ENCODE data around the gene SAT2.
"Not testable (repeated sequence)": the region's sequence is repeated elsewhere in the genome, so short reads cannot be mapped to it uniquely, and the experiment has no call there.

The SAT2 gene

DNA sequence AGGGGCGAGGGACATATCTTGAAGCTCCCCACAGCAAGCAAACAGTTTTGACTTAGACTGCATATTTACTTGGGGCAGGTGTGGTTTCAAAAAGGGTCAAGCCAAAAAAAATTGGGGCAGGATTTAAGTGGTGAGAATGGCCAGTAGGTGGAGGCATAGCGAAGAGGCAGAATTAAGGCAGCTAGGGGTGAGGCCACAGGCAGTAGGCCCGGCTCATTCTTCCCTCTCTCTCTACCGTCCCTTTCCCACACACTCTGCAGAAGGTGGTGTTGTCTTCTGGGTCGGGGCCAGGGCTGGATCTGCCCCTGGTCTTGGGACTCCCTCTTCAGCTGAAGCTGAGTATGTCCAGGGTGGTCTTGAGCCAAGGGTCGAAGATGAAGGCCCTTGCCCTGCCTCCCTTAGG lies 4.9 kb upstream of the SAT2 start:
- H3K9me3 ChIP-seq (ENCODE audit: insufficient read depth, low read depth, low read length), result no peaks in the 10 kb centered on the region
- H3K9ac ChIP-seq (ENCODE audit: low read depth, low read length), result no peak overlapping the region
- H3K4me3 ChIP-seq (ENCODE audit: low read length), result no peak overlapping the region
- H3K4me1 ChIP-seq (ENCODE audit: insufficient read depth, low read length), result peaks cover 6% of the 10 kb centered on the region; the same call in 1 of the 2 replicates
- no peaks in the 10 kb centered on the region for H3K36me3 ChIP-seq (ENCODE audit: insufficient read depth, low read depth, low read length)
- H3K27ac ChIP-seq (ENCODE audit: low read length), result no peak overlapping the region
- no peaks in the 10 kb centered on the region for H3K27me3 ChIP-seq (ENCODE audit: insufficient read depth, low read length)

DNA sequence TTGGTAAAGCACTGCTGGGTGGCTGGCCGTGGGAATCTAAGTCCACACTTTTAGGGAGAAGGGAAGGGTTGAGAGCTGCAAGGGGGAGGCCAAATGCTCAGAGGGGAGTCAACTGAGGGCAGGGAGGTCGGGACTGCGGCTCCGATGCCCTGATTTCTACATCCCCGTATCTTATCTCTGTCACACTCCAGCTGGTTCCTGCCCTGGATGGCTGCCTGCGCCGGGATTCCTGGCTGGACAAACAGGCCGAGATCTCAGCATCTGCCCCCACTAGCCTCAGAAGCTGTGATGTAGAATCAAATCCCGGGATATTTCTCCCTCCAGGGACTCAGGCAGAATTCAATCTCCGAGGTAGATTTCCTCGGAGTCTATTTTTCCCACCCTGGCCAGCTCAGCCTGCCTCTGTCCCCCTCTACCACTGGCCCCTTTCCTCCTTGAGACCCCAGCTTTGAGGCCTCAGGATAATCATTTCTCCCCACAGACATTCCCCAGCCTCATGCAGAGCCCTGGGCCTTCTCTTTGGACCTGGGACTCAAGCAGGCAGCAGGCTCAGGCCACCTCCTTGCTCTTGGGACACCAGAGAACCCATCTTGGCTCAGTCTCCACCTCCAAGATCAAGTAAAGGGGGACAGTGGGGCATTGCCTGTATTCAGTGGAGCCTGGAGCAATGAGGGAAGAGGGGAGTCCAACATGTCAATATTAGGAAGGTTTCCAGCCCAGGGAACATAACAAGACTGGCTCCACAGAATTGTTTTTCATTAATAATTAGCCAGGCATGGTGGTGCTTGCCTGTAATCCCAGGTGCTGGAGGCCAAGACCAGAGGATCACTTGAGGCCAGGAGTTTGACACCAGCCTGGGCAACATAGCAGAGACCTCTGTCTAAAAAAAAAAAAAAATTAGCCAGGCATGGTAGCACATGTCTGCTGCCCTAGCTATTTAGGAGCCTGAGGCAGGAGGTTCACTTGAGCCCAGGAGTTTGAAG lies 4.1 kb upstream of the SAT2 start:
- Histone ChIP-seq H3K36me3 (ENCODE audit: insufficient read depth, low read depth, low read length) (no peaks in the 10 kb centered on the region), H3K9ac (ENCODE audit: low read depth, low read length) (no peak overlapping the region), H3K27ac (ENCODE audit: low read length) (no peak overlapping the region), H3K9me3 (ENCODE audit: insufficient read depth, low read depth, low read length) (no peaks in the 10 kb centered on the region), H3K4me3 (ENCODE audit: low read length) (no peak overlapping the region), H3K27me3 (ENCODE audit: insufficient read depth, low read length) (no peaks in the 10 kb centered on the region), H3K4me1 (ENCODE audit: insufficient read depth, low read length) (peaks cover 7% of the 10 kb centered on the region; the same call in 1 of the 2 replicates)

DNA sequence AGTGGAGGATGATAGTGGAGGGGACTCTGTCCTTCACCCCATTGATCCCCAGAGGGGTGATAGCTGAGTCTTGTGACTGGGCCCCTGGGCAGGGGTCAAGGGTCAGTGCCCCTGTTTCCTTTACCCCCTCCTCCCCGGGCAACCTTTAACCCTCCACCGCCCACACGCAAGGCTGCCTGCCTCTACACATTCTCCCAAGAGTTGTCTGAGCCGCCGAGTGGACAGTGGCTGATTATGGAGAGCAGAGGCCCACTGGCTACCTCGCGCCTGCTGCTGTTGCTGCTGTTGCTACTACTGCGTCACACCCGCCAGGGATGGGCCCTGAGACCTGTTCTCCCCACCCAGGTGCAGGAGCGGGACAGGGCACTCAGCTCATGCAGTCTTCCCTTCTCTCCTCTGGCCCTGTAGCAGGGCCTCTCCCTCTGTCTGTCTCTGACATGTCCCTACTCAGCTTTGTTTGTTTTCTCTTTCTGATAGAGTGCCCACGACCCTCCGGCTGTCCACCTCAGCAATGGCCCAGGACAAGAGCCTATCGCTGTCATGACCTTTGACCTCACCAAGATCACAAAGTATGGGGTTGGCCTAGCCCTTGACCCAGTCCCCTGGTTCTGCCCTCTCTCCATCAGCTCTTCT lies 2.4 kb upstream of the SAT2 start, which contains the start of gene SHBG:
Gene SHBG, plus strand, starts transcription at position 197 of the 633 bp plus-strand sequence. Its CDS starts 38 bp downstream, at position 235.
- peaks cover 6% of the 10 kb centered on the region; the same call in 1 of the 2 replicates for H3K4me1 ChIP-seq (ENCODE audit: insufficient read depth, low read length)
- H3K9me3 ChIP-seq (ENCODE audit: insufficient read depth, low read depth, low read length), result no peaks in the 10 kb centered on the region
- no peak within 1 kb of the TSS for H3K27ac ChIP-seq (ENCODE audit: low read length)
- no peak within 1 kb of the TSS for H3K4me3 ChIP-seq (ENCODE audit: low read length)
- H3K27me3 ChIP-seq (ENCODE audit: insufficient read depth, low read length), result no peaks in the 10 kb centered on the region
- no peak within 1 kb of the TSS for H3K9ac ChIP-seq (ENCODE audit: low read depth, low read length)
- peaks cover 8% of the 10 kb centered on the region; the same call in 1 of the 2 replicates for H3K36me3 ChIP-seq (ENCODE audit: insufficient read depth, low read depth, low read length)

DNA sequence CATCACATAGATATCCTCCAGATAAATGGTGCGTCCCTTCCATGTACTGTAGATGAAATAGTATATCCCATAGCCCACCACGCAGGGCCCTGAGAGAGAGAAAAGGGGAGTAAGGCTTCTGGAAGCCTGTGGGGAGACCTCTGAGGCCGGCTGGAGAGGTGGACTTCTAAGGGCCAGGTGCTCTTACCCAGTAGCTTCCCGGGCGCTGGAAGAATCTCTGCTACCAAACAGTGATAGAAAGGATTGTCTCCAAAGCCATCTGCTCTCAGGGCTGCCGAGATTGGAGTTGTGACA lies 718 bp downstream of the SAT2 start:
- Histone ChIP-seq H3K27me3 (ENCODE audit: insufficient read depth, low read length) (no peaks in the 10 kb centered on the region), H3K4me1 (ENCODE audit: insufficient read depth, low read length) (peaks cover 6% of the 10 kb centered on the region; the same call in 1 of the 2 replicates), H3K9me3 (ENCODE audit: insufficient read depth, low read depth, low read length) (no peaks in the 10 kb centered on the region), H3K4me3 (ENCODE audit: low read length) (peak overlapping the region; percentile 80), H3K9ac (ENCODE audit: low read depth, low read length) (peak overlapping the region; percentile 96), H3K36me3 (ENCODE audit: insufficient read depth, low read depth, low read length) (peaks cover 8% of the 10 kb centered on the region; the same call in 1 of the 2 replicates), H3K27ac (ENCODE audit: low read length) (peak overlapping the region; percentile 96)

DNA sequence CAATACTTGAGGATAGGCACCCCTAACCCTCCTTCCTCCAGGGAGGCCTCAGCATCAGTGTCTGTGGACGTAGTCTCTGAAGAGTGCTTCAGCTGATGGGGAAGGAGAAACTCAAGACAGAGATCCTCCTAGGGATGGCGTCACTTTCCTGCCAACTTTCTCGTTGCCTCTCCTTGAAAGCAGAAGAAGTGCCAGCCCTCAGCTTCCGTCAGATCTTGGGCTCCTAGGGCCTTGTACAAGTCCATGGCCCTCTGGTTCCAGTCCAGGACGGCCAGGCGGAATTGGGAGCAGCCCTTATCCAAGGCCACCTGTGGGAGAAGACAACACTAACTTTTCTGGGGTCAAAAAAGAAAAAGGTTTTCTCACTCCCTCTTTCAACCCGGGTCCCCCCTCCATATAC lies 1.3 kb downstream of the SAT2 start:
- H3K4me3 ChIP-seq (ENCODE audit: low read length), result peak overlapping the region; percentile 80; the same call in 1 of the 2 replicates
- no peak overlapping the region for H3K27ac ChIP-seq (ENCODE audit: low read length)
- H3K4me1 ChIP-seq (ENCODE audit: insufficient read depth, low read length), result peaks cover 6% of the 10 kb centered on the region; the same call in 1 of the 2 replicates
- H3K36me3 ChIP-seq (ENCODE audit: insufficient read depth, low read depth, low read length), result peaks cover 8% of the 10 kb centered on the region; the same call in 1 of the 2 replicates
- no peaks in the 10 kb centered on the region for H3K27me3 ChIP-seq (ENCODE audit: insufficient read depth, low read length)
- no peaks in the 10 kb centered on the region for H3K9me3 ChIP-seq (ENCODE audit: insufficient read depth, low read depth, low read length)
- peak overlapping the region; percentile 96; the same call in 1 of the 2 replicates for H3K9ac ChIP-seq (ENCODE audit: low read depth, low read length)

DNA sequence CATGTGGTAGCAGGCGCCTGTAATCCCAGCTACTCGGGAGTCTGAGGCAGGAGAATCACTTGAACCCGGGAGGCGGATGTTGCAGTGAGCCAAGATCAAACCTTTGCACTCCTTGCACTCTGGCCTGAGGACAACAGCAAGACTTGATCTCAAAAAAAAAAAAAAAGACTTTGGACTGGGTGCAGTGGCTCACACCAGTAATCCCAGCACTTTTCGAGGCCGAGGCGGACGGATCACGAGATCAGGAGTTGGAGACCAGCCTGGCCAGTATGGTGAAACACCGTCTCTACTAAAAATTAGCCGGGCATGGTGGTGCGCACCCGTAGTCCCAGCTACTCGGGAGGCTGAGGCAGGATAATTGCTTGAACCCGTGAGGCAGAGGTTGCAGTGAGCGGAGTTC lies 1.9 kb downstream of the SAT2 start:
- H3K4me3 ChIP-seq (ENCODE audit: low read length); H3K36me3 ChIP-seq (ENCODE audit: insufficient read depth, low read depth, low read length); H3K27me3 ChIP-seq (ENCODE audit: insufficient read depth, low read length); H3K27ac ChIP-seq (ENCODE audit: low read length); H3K9ac ChIP-seq (ENCODE audit: low read depth, low read length); H3K9me3 ChIP-seq (ENCODE audit: insufficient read depth, low read depth, low read length); H3K4me1 ChIP-seq (ENCODE audit: insufficient read depth, low read length): not testable (repeated sequence)

DNA sequence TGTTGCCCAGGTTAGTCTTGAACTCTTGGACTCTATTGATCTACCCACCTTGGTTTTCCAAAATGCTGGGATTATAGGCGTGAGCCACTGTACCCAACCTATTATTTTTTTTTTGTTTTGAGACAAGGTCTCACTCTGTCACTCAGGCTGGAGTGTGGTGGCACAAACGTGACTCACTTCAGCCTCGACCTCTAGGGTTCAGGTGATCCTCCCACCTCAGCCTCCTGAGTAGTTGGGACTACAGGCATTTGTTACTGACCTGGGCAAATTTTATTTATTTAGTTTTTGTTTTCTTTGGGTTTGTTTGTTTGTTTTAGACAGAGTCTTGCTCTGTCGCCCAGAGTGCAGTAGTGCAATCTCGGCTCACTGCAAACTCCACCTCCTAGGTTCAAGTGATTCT lies 4.0 kb downstream of the SAT2 start:
- H3K9ac ChIP-seq (ENCODE audit: low read depth, low read length), result no peak overlapping the region
- no peaks in the 10 kb centered on the region for H3K9me3 ChIP-seq (ENCODE audit: insufficient read depth, low read depth, low read length)
- no peak overlapping the region for H3K4me3 ChIP-seq (ENCODE audit: low read length)
- H3K27me3 ChIP-seq (ENCODE audit: insufficient read depth, low read length), result no peaks in the 10 kb centered on the region
- no peak overlapping the region for H3K27ac ChIP-seq (ENCODE audit: low read length)
- H3K36me3 ChIP-seq (ENCODE audit: insufficient read depth, low read depth, low read length), result peaks cover 8% of the 10 kb centered on the region; the same call in 1 of the 2 replicates
- peaks cover 6% of the 10 kb centered on the region; the same call in 1 of the 2 replicates for H3K4me1 ChIP-seq (ENCODE audit: insufficient read depth, low read length)

DNA sequence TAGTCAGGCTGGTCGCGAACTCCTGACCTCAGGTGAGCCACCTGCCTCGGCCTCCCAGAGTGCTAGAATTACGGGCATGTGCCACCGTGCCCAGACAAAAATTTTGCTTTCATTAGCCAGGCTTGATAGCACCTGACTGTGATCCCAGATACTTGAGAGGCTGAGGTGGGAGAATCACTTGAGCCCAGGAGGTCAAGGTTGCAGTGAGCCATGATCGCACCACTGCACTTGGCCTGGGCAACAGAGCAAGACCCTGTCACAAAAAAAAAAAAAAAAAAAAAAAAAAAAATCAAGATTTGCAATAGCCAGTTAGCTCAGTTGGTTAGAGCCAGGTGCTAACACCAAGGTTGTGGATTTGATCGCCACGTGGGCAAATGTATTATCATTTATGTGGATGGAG lies 6.8 kb downstream of the SAT2 start:
- no peak overlapping the region for H3K4me3 ChIP-seq (ENCODE audit: low read length)
- H3K4me1 ChIP-seq (ENCODE audit: insufficient read depth, low read length), result no peaks in the 10 kb centered on the region
- H3K36me3 ChIP-seq (ENCODE audit: insufficient read depth, low read depth, low read length), result 0 out of 2 replicates have a peak, but pooled peaks cover under 1% of the 10 kb centered on the region
- no peak overlapping the region for H3K27ac ChIP-seq (ENCODE audit: low read length)
- H3K9ac ChIP-seq (ENCODE audit: low read depth, low read length), result no peak overlapping the region
- H3K9me3 ChIP-seq (ENCODE audit: insufficient read depth, low read depth, low read length), result no peaks in the 10 kb centered on the region
- no peaks in the 10 kb centered on the region for H3K27me3 ChIP-seq (ENCODE audit: insufficient read depth, low read length)

DNA sequence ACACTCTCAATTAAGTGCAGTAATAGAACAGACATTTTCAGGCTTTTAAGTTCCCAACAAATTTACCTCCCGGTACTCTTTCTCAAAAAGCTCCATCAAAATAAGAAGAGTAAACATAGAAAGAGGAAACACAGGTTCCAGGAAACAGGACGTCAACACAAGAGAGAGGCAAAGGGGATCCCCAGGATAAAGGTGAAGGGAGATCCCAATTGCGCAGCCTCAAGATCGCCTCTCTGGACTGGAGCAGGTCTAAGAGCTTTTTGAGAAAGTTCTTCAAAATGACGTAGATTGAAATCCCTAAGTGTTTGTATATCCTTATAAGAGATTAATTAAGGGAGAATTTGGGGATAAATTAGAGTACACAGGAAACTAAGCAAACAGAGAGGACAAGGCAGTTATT lies 9.0 kb downstream of the SAT2 start:
- H3K9me3 ChIP-seq (ENCODE audit: insufficient read depth, low read depth, low read length), result no peaks in the 10 kb centered on the region
- H3K4me3 ChIP-seq (ENCODE audit: low read length), result no peak overlapping the region
- no peaks in the 10 kb centered on the region for H3K36me3 ChIP-seq (ENCODE audit: insufficient read depth, low read depth, low read length)
- H3K27me3 ChIP-seq (ENCODE audit: insufficient read depth, low read length), result no peaks in the 10 kb centered on the region
- no peak overlapping the region for H3K9ac ChIP-seq (ENCODE audit: low read depth, low read length)
- H3K4me1 ChIP-seq (ENCODE audit: insufficient read depth, low read length), result peaks cover under 1% of the 10 kb centered on the region; the same call in 1 of the 2 replicates
- no peak overlapping the region for H3K27ac ChIP-seq (ENCODE audit: low read length)

DNA sequence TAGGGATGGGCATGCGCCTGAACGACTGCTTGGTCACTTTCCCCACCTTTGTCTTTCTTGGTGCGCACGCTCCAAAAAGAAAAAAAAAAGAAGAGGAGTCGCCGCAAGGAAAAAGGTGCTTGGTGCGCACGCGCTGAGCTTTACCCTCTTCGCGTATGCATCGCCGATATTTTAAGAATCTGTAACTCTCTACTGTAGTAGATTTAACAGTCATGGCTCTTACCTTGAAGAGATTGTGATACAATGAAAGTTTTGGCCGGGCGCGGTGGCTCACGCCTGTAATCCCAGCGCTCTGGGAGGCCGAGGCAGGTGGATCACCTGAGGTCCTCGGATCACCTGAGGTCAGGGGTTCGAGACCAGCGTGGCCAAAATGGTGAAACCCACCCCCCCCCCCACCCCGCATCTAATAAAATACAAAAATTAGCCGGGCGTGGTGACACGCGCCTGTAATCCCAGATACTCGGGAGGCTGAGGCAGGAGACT lies 12.3 kb downstream of the SAT2 start:
- H3K27me3 ChIP-seq (ENCODE audit: insufficient read depth, low read length), result no peaks in the 10 kb centered on the region
- peak overlapping the region; percentile 66 for H3K4me3 ChIP-seq (ENCODE audit: low read length)
- no peaks in the 10 kb centered on the region for H3K9me3 ChIP-seq (ENCODE audit: insufficient read depth, low read depth, low read length)
- peaks cover 5% of the 10 kb centered on the region; the same call in 1 of the 2 replicates for H3K36me3 ChIP-seq (ENCODE audit: insufficient read depth, low read depth, low read length)
- H3K4me1 ChIP-seq (ENCODE audit: insufficient read depth, low read length), result peaks cover 11% of the 10 kb centered on the region
- peak overlapping the region; percentile 56; the same call in 1 of the 2 replicates for H3K9ac ChIP-seq (ENCODE audit: low read depth, low read length)
- H3K27ac ChIP-seq (ENCODE audit: low read length), result no peak overlapping the region

DNA sequence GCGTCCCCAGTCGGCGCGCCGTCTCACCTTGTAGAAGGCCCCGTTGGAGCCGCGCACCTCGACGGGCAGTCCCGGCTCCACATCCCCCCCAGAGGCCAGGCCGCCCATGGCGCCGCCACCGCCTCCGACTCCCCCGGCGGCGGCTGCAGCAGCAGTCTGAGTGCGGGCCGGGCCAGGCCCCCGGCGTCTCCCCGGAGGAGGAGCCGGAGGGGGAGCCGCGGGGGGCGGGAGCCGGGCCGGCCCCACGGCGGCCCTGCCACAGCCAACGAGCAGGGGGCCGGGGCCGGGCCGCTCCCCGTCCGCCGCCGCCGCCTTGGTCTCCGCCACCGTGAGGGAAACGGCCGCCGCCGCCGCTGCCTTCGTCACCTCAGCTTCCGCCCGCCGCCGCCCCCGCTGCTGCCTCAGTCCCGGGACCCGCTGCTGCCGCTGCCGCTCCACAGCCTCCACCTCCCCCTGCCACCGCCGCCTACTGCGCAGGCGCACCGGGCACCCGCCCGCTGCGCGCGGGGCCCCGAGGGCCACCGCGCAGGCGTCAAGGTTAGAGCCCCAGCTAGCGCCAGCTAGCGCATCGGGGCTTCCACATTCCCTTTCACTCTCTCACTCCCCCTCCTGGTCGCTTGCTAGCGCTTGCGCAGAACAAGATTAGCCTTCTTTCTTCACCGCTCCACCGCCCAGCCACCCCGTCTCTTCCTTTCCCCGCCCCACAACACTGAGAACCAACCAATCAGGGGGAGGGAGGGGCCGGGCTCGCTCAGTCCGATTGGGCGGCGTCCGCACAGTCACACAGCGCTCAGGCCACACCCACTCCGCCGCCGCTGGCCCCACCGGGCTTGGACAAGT lies 13.0 kb downstream of the SAT2 start, which contains the start of gene FXR2:
Gene FXR2, minus strand, starts transcription at position 473 of the 840 bp plus-strand sequence. Its CDS starts 365 bp downstream, at position 108.
- H3K9ac ChIP-seq (ENCODE audit: low read depth, low read length), result peak within 1 kb of the TSS; percentile 86; the same call in 1 of the 2 replicates
- peak within 1 kb of the TSS; percentile 78 for H3K4me3 ChIP-seq (ENCODE audit: low read length)
- H3K9me3 ChIP-seq (ENCODE audit: insufficient read depth, low read depth, low read length), result no peaks in the 10 kb centered on the region
- no peak within 1 kb of the TSS for H3K27ac ChIP-seq (ENCODE audit: low read length)
- H3K4me1 ChIP-seq (ENCODE audit: insufficient read depth, low read length), result peaks cover 11% of the 10 kb centered on the region
- H3K27me3 ChIP-seq (ENCODE audit: insufficient read depth, low read length), result no peaks in the 10 kb centered on the region
- peaks cover 5% of the 10 kb centered on the region; the same call in 1 of the 2 replicates for H3K36me3 ChIP-seq (ENCODE audit: insufficient read depth, low read depth, low read length)
